Neuron (in vitro differentiated cells): ENCODE measurements around the gene CSHL1.

Source experiments
- H2AFZ ChIP-seq: one replicate; pipeline ENCODE4 v1.6.1; 2013; ENCODE audit warnings: low read depth, mild to moderate bottlenecking, inconsistent platforms, low read length, moderate library complexity
- H3K27me3 ChIP-seq: one replicate; pipeline ENCODE4 v1.6.1; 2013; ENCODE audit warnings: low read length; ENCODE audit not compliant: insufficient read depth
- H3K36me3 ChIP-seq: one replicate; pipeline ENCODE4 v1.6.1; 2013; ENCODE audit warnings: low read length; ENCODE audit not compliant: insufficient read depth
- H3K4me1 ChIP-seq: one replicate; pipeline ENCODE4 v1.6.1; 2013; ENCODE audit warnings: low read length; ENCODE audit not compliant: insufficient read depth
- H3K4me3 ChIP-seq: 2 replicates; pipeline ENCODE4 v1.5.1; 2013; ENCODE audit warnings: mild to moderate bottlenecking, low read length, moderate library complexity
- H3K9me3 ChIP-seq: one replicate; pipeline ENCODE4 v1.6.1; 2013; ENCODE audit warnings: low read length

The CSHL1 gene

GRCh38 chr17:63946440-63947363 lies 35.6 kb upstream of the CSHL1 start:
- H2AFZ ChIP-seq = no peak overlapping the region
- no peak overlapping the region for H3K4me3 ChIP-seq
- H3K9me3 ChIP-seq = no peaks in the 10 kb centered on the region
- no peaks in the 10 kb centered on the region for H3K36me3 ChIP-seq
- H3K27me3 ChIP-seq = no peaks in the 10 kb centered on the region
- no peaks in the 10 kb centered on the region for H3K4me1 ChIP-seq

DNA sequence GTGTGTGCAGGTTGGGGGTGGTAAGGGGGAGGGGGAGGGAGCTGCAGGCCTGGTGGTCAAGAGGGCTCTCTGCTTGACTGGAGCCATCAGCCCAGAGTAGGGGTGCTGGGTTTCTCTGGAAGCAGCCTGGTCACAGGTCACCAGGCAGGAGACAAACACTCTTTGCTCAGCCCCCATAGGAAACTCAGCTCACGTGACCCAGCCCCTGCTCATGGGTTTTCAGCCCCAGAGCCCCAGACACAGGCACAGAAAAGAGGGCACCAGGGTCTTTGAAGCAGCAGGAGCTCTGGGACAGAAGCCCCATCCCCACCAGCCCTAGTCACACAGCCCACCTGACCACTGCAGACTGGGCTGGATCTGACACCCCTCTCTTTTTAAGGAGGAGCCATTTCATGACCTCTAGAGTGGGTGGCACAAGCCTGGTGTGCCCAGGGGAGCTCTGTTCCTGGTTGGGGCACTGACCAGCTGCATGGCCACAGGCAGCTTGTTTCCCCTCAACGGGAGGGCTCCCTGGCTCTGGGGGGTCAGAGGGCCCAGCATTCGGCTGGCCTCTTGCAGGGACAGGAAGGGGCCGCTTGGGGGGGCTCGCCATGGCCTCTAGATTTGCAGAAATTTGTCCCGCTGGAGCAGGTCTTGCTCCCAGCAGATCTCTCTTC lies 34.9 kb upstream of the CSHL1 start:
- Histone ChIP-seq H3K9me3 (no peaks in the 10 kb centered on the region), H3K36me3 (no peaks in the 10 kb centered on the region), H2AFZ (no peak overlapping the region), H3K27me3 (no peaks in the 10 kb centered on the region), H3K4me1 (no peaks in the 10 kb centered on the region), H3K4me3 (no peak overlapping the region)

- no peaks in the 10 kb centered on the region for H3K4me1 ChIP-seq
- H2AFZ ChIP-seq = no peak overlapping the region
- H3K27me3 ChIP-seq = no peaks in the 10 kb centered on the region
- no peaks in the 10 kb centered on the region for H3K9me3 ChIP-seq
- no peak overlapping the region for H3K4me3 ChIP-seq
- no peaks in the 10 kb centered on the region for H3K36me3 ChIP-seq
These were observed 33.9 kb upstream of the CSHL1 start for GRCh38 chr17:63944736-63945499.

DNA sequence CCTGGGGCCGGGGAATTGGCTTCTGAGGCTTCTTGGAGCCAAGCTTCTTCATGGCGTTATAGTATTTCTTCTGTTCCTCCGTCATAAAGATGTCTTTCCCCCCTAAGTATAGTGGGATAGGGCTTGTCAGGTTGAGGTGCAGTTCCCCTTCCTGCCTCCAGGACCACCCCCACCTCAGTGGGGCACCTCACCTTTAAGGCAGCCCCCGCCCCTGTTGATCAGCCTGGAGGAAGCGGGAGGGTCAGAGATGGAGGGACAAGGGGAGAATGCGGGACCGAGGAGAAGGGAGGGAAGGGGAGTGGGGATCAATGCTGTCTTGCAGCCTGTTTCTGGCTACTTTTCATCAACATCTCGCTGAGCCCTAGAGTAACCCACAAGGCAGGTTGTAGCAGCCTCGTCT lies 32.7 kb upstream of the CSHL1 start:
- Histone ChIP-seq H3K9me3 (no peaks in the 10 kb centered on the region), H3K27me3 (no peaks in the 10 kb centered on the region), H3K36me3 (no peaks in the 10 kb centered on the region), H2AFZ (no peak overlapping the region), H3K4me3 (no peak overlapping the region), H3K4me1 (no peaks in the 10 kb centered on the region)

DNA sequence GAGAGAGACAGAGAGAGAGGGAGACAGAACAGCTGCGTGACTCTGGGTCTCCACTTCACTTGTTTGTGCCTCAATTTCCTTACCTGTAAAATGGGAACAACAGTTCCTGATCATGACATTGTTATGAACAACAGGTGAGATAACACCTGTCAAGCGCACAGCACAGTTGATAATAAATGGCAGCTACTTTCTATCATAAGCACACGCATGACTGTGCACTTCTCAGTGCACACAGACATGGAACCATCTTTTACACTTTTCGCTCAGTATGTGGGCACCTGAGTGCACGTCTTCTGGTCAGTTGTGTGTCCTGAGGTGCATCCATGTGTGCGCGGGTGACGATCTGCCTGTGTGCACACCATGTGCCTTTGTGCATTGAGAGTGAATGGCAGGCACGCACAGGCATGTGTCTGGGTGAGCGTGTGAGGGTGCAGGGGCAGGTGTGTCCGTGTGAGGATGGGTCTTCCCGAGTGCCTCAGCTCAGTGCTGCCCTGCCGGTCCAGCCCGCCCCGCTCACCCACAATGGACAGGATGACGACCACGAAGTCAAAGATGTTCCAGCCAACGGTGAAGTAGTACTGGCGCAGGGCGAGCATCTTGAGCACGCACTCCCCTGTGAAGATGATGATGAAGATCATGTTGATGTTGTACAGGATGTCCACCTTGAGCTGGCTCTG lies 31.4 kb upstream of the CSHL1 start:
- Histone ChIP-seq H3K4me1 (no peaks in the 10 kb centered on the region), H3K9me3 (no peaks in the 10 kb centered on the region), H3K36me3 (no peaks in the 10 kb centered on the region), H3K4me3 (no peak overlapping the region), H3K27me3 (no peaks in the 10 kb centered on the region), H2AFZ (no peak overlapping the region)

- Histone ChIP-seq H3K4me3 (no peak overlapping the region), H2AFZ (no peak overlapping the region), H3K4me1 (no peaks in the 10 kb centered on the region), H3K9me3 (no peaks in the 10 kb centered on the region), H3K27me3 (no peaks in the 10 kb centered on the region), H3K36me3 (no peaks in the 10 kb centered on the region)
These were observed 30.7 kb upstream of the CSHL1 start for GRCh38 chr17:63941751-63942150.

GRCh38 chr17:63941162-63941561 lies 30.1 kb upstream of the CSHL1 start:
- no peak overlapping the region for H2AFZ ChIP-seq
- no peaks in the 10 kb centered on the region for H3K4me1 ChIP-seq
- no peaks in the 10 kb centered on the region for H3K36me3 ChIP-seq
- H3K27me3 ChIP-seq = no peaks in the 10 kb centered on the region
- H3K4me3 ChIP-seq = no peak overlapping the region
- no peaks in the 10 kb centered on the region for H3K9me3 ChIP-seq

- H3K4me1 ChIP-seq = no peaks in the 10 kb centered on the region
- no peak overlapping the region for H3K4me3 ChIP-seq
- no peaks in the 10 kb centered on the region for H3K27me3 ChIP-seq
- H3K36me3 ChIP-seq = no peaks in the 10 kb centered on the region
- no peak overlapping the region for H2AFZ ChIP-seq
- no peaks in the 10 kb centered on the region for H3K9me3 ChIP-seq
These were observed 29.5 kb upstream of the CSHL1 start for GRCh38 chr17:63940584-63940983.

- Histone ChIP-seq H2AFZ (no peak overlapping the region), H3K4me1 (no peaks in the 10 kb centered on the region)
These were observed 28.8 kb upstream of the CSHL1 start for GRCh38 chr17:63939884-63940283.

DNA sequence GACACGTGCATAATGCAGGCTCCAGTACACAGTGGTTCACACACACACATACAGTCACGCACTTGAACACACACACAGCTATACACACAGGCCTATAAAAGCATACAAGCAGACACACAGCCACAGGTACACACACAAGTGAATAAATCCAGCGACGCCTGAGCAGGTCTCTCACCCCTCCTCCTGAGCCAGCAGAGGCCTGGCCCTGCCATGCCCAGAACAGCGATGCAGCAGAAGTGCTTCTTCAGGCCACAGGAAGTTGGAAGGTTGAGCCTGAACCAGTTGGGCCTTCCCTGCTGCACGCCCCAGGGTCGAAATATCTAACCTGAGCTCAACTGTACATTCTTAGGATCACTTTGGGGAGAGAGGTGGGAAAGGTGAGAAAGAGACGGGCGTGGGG lies 28.3 kb upstream of the CSHL1 start:
- Histone ChIP-seq H3K4me1 (no peaks in the 10 kb centered on the region), H3K9me3 (no peaks in the 10 kb centered on the region), H3K4me3 (no peak overlapping the region), H2AFZ (no peak overlapping the region), H3K27me3 (no peaks in the 10 kb centered on the region), H3K36me3 (no peaks in the 10 kb centered on the region)

More at GRCh38 chr17:63939884-63940283, 28.8 kb upstream of the CSHL1 start:
- H3K4me3 ChIP-seq = no peak overlapping the region
- H3K9me3 ChIP-seq = no peaks in the 10 kb centered on the region
- no peaks in the 10 kb centered on the region for H3K27me3 ChIP-seq
- no peaks in the 10 kb centered on the region for H3K36me3 ChIP-seq

- no peaks in the 10 kb centered on the region for H3K27me3 ChIP-seq
- H2AFZ ChIP-seq = no peak overlapping the region
- H3K36me3 ChIP-seq = no peaks in the 10 kb centered on the region
- no peaks in the 10 kb centered on the region for H3K4me1 ChIP-seq
- no peak overlapping the region for H3K4me3 ChIP-seq
- no peaks in the 10 kb centered on the region for H3K9me3 ChIP-seq
These were observed 26.9 kb upstream of the CSHL1 start for GRCh38 chr17:63937920-63938319.

DNA sequence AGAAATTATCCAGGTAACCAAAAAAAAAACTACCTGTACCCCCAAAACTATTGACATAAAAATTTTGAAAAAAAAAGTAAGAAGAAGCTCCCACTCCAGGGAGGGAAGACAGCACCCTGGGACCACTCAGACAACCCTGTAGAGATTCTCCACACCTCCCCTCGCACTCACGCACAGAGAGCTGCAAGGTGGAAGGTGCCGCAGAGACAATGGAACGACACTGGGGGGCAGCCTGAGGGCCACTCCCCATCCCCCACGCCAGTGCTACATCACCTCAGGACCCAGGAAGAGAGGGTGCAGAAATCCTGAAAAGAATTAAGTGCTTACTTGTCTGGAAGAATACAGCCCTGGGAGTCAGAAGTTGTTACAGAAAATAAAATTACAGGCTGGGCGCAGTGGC lies 26.3 kb upstream of the CSHL1 start:
- Histone ChIP-seq H3K4me1 (no peaks in the 10 kb centered on the region), H2AFZ (no peak overlapping the region), H3K36me3 (no peaks in the 10 kb centered on the region), H3K4me3 (no peak overlapping the region), H3K9me3 (no peaks in the 10 kb centered on the region), H3K27me3 (no peaks in the 10 kb centered on the region)
